Sigmoid colon (tissue), 7 donors: ENCODE data around the gene ANKRD44. TPM values are rescaled to one million over a fixed set of nuclear protein-coding genes. Genes with fewer than 3 reads are reported as not detected.
"Not testable (repeated sequence)": the region's sequence is repeated elsewhere in the genome, so short reads cannot be mapped to it uniquely, and the experiment has no call there.

Experiments used
- DNase-seq: peaks from one replicate; pipeline ENCODE4 v3.0.0-alpha.2; 2019
- H3K27ac ChIP-seq, 4 donors: fragments of 200-600 bp; sonication (generic); one replicate each; pipeline ENCODE4 v1.5.1; 2016 to 2019; ENCODE audit warnings: mild to moderate bottlenecking in 1 of 4
- H3K27me3 ChIP-seq, 3 donors: fragments of 200-600 bp; sonication (generic); one replicate each; pipeline ENCODE4 v1.5.1; 2019; ENCODE audit warnings: mild to moderate bottlenecking in 1 of 3
- H3K36me3 ChIP-seq, 4 donors: fragments of 200-600 bp; sonication (generic); one replicate each; pipeline ENCODE4 v1.5.1; 2016 to 2019
- H3K4me1 ChIP-seq, 4 donors: fragments of 200-600 bp; sonication (generic); one replicate each; pipeline ENCODE4 v1.5.1; 2017 to 2019
- H3K4me3 ChIP-seq, 4 donors: fragments of 200-600 bp; sonication (generic); one replicate each; pipeline ENCODE4 v1.5.1; 2017 to 2019; ENCODE audit warnings: mild to moderate bottlenecking in 2 of 4, moderate library complexity in 1 of 4
- H3K9me3 ChIP-seq, 4 donors: fragments of 200-600 bp in 3 of 4; sonication (generic) in 3 of 4; one replicate each; pipeline versions ENCODE4 v1.5.1 to v1.6.1; 2013 to 2019
- CTCF ChIP-seq, 4 experiments: fragments of 450-650 bp in 3 of 4; fragments of 200-600 bp in 1 of 4; IDR thresholded peaks; one replicate each; pipeline ENCODE4 v1.5.1; 2016 to 2019; ENCODE audit warnings: antibody characterized with exemption in 4 of 4, mild to moderate bottlenecking in 3 of 4, moderate library complexity in 2 of 4
- EP300 ChIP-seq, 4 donors: sonication (generic); formaldehyde crosslinking; IDR thresholded peaks; one replicate each; pipeline ENCODE4 v1.6.1; 2017; ENCODE audit warnings: antibody characterized with exemption in 4 of 4
- POLR2A ChIP-seq, 2 donors: fragments of 450-650 bp; IDR thresholded peaks; one replicate each; pipeline ENCODE4 v1.6.1; 2016; ENCODE audit warnings: antibody characterized with exemption in 2 of 2, mild to moderate bottlenecking in 2 of 2, moderate library complexity in 2 of 2
- POLR2AphosphoS5 ChIP-seq, 4 donors: sonication (generic); formaldehyde crosslinking; IDR thresholded peaks; one replicate each; pipeline ENCODE4 v1.6.1; 2017; ENCODE audit warnings: antibody characterized with exemption in 4 of 4
- WGBS, 2 donors: extraction: QIAGEN DNeasy Blood & Tissue Kit; methylation state at CpG; one replicate each; pipeline ENCODE4 v1.1.7; 2013; 5-methylcytosine and 5-hydroxymethylcytosine counted together
- intact Hi-C: fragments of 100-400 bp; cut with DNase I; formaldehyde crosslinking; loops from one replicate; pipeline ENCODE4 v1.15.1; 2023
- polyA plus RNA-seq, 3 donors: library from polyadenylated mRNA; stranded (reverse); fragments of 200-250 nt; gene quantifications; one replicate each; pipeline ENCODE4 v1.2.3, GENCODE V29; 2013
- total RNA-seq, 4 donors: library from RNA; depleted of rRNA; stranded (reverse); fragments of >200 nt; gene quantifications; one replicate each; pipeline ENCODE4 v1.1.0, GENCODE V29; 2016
- donor health status: healthy with polysubstance abuse.
- donor health status: Bipolar disorder and iron deficiency.
- donor health status: healthy.

Gene ANKRD44
- total and polyA plus RNA-seq, 7 donors: 1.2 to 41.1 (median 34.2) TPM

GRCh38 chr2:197010200-197011020 lies 300.2 kb downstream of the ANKRD44 start:
- intact Hi-C loops: loop anchor here (5.0 kb wide), 1 partner anchor 302 kb away; the partner anchor contains the start of gene ANKRD44
- TF ChIP-seq POLR2AphosphoS5 (IDR thresholded peaks at IDR 0.05): no peak
- TF ChIP-seq POLR2A (IDR thresholded peaks at IDR 0.05): no peak
- TF ChIP-seq EP300 (IDR thresholded peaks at IDR 0.05): no peak
- TF ChIP-seq CTCF (IDR thresholded peaks at IDR 0.05): no peak
- 88 to 91% methylated on average over 23 of the region's 23 CpGs for WGBS, 2 donors

GRCh38 chr2:197008741-197009341 lies 301.7 kb downstream of the ANKRD44 start:
- H3K4me3 ChIP-seq, H3K27me3 ChIP-seq, H3K4me1 ChIP-seq, H3K9me3 ChIP-seq, intact Hi-C loops, DNase-seq, H3K27ac ChIP-seq: not testable (repeated sequence)
- H3K36me3 ChIP-seq: peaks cover 0 to 56% (median 6%) of the 10 kb centered on the region in 4 donors
- 96 to 97% methylated on average over 13 of the region's 13 CpGs for WGBS, 2 donors

More at GRCh38 chr2:197010200-197011020, 300.2 kb downstream of the ANKRD44 start:
- no peaks in the 10 kb centered on the region for H3K27me3 ChIP-seq
- no peak for DNase-seq
- no peak overlapping the region for H3K4me3 ChIP-seq
- H3K36me3 ChIP-seq: peaks cover 0 to 47% (median 6%) of the 10 kb centered on the region in 4 donors
- no peak overlapping the region for H3K27ac ChIP-seq
- H3K4me1 ChIP-seq: no peaks in the 10 kb centered on the region
- H3K9me3 ChIP-seq: no peaks in the 10 kb centered on the region

- Histone ChIP-seq H3K27ac (no peak overlapping the region), H3K4me1 (no peaks in the 10 kb centered on the region), H3K9me3 (no peaks in the 10 kb centered on the region), H3K27me3 (no peaks in the 10 kb centered on the region), H3K4me3 (no peak overlapping the region), H3K36me3 (peaks cover 0 to 48% (median 4%) of the 10 kb centered on the region in 4 donors)
- TF ChIP-seq POLR2A (IDR thresholded peaks at IDR 0.05) (no peak), EP300 (IDR thresholded peaks at IDR 0.05) (no peak), POLR2AphosphoS5 (IDR thresholded peaks at IDR 0.05) (no peak), CTCF (IDR thresholded peaks at IDR 0.05) (no peak)
- 70 to 73% methylated on average over 4 of the region's 4 CpGs for WGBS, 2 donors
- DNase-seq: no peak
- intact Hi-C loops: no loop called here
These were observed 302.6 kb downstream of the ANKRD44 start for GRCh38 chr2:197007716-197008628.

- Histone ChIP-seq H3K27ac (no peak overlapping the region), H3K9me3 (no peaks in the 10 kb centered on the region), H3K4me1 (no peaks in the 10 kb centered on the region), H3K27me3 (no peaks in the 10 kb centered on the region), H3K36me3 (peaks cover 0 to 59% (median 8%) of the 10 kb centered on the region in 4 donors), H3K4me3 (no peak overlapping the region)
- TF ChIP-seq POLR2AphosphoS5 (IDR thresholded peaks at IDR 0.05): no peak
- TF ChIP-seq CTCF (IDR thresholded peaks at IDR 0.05): no peak
- no peak for TF ChIP-seq EP300 (IDR thresholded peaks at IDR 0.05)
- TF ChIP-seq POLR2A (IDR thresholded peaks at IDR 0.05): no peak
- 94 to 95% methylated on average over 1 of the region's 1 CpG for WGBS, 2 donors
- no peak for DNase-seq
- intact Hi-C loops: no loop called here
These were observed 308.7 kb downstream of the ANKRD44 start for GRCh38 chr2:197001921-197002320.
